Left kidney (tissue), 8 donors: ENCODE results near the gene CLHC1. TPM values are rescaled to one million over a fixed set of nuclear protein-coding genes. Genes with fewer than 3 reads are reported as not detected.
"Not testable (repeated sequence)": the region's sequence is repeated elsewhere in the genome, so short reads cannot be mapped to it uniquely, and the experiment has no call there.

Experiments used
- DNase-seq: peaks from one replicate; pipeline ENCODE4 v3.0.0-alpha.2; 2013
- long read RNA-seq, 8 donors: transcript quantifications; one replicate each; lab custom pipeline, GENCODE V29; 2026
- polyA plus RNA-seq: library from polyadenylated mRNA; unstranded; fragments of 120-200 nt; gene quantifications from one replicate; pipeline ENCODE4 v1.2.1, GENCODE V29; 2013; ENCODE audit not compliant: insufficient read length

Gene CLHC1
- 36.7 TPM for polyA plus RNA-seq
- long read RNA-seq, donor 1 = 0 reads
- long read RNA-seq, donor 2, partial matches to known transcripts = 2,262 of 5,297 reads
- long read RNA-seq, donor 2, other reads (novel, unspliced or antisense) = 3,035 of 5,297 reads
- long read RNA-seq, donor 3, partial matches to known transcripts = 1,722 of 4,137 reads
- long read RNA-seq, donor 3, other reads (novel, unspliced or antisense) = 2,415 of 4,137 reads
- long read RNA-seq, donor 4, partial matches to known transcripts = 1,492 of 2,326 reads
- long read RNA-seq, donor 4, other reads (novel, unspliced or antisense) = 834 of 2,326 reads
- long read RNA-seq, donor 5, partial matches to known transcripts = 4,295 of 9,931 reads
- long read RNA-seq, donor 5, other reads (novel, unspliced or antisense) = 5,635 of 9,931 reads
- long read RNA-seq, donor 6, partial matches to known transcripts = 3,141 of 6,706 reads
- long read RNA-seq, donor 6, other reads (novel, unspliced or antisense) = 3,565 of 6,706 reads
- long read RNA-seq, donor 7, partial matches to known transcripts = 3,950 of 9,326 reads
- long read RNA-seq, donor 7, other reads (novel, unspliced or antisense) = 5,376 of 9,326 reads
- long read RNA-seq, donor 8, partial matches to known transcripts = 1,410 of 3,059 reads
- long read RNA-seq, donor 8, other reads (novel, unspliced or antisense) = 1,649 of 3,059 reads

- peak; percentile 95 for DNase-seq
Observed at GRCh38 chr2:55232084-55232862, at the start of gene CLHC1, which contains the start of gene RPS27A. CLHC1 (minus strand) TSS chr2:55232293; CDS start chr2:55222411, 9,882 bp downstream. RPS27A (plus strand) TSS chr2:55232688; CDS start chr2:55232825, 137 bp downstream.

GRCh38 chr2:55280851-55281546 is 48.9 kb upstream of the CLHC1 start:
- DNase-seq = not testable (repeated sequence)

- not testable (repeated sequence) for DNase-seq
Observed at GRCh38 chr2:55279859-55280424, 47.8 kb upstream of the CLHC1 start.

GRCh38 chr2:55279214-55279835 is 47.2 kb upstream of the CLHC1 start:
- DNase-seq = not testable (repeated sequence)

- no peak for DNase-seq
Observed at GRCh38 chr2:55277310-55277709, 45.2 kb upstream of the CLHC1 start.

- not testable (repeated sequence) for DNase-seq
Observed at GRCh38 chr2:55274346-55274745, 42.3 kb upstream of the CLHC1 start.

- DNase-seq = no peak
Observed at GRCh38 chr2:55269645-55269990, 37.5 kb upstream of the CLHC1 start.

GRCh38 chr2:55268907-55269644 is 37.0 kb upstream of the CLHC1 start, which contains the start of gene MTIF2:
MTIF2 (minus strand) TSS chr2:55269231; CDS start chr2:55263858, 5,373 bp downstream.
- DNase-seq = peak; percentile 92

- no peak for DNase-seq
Observed at GRCh38 chr2:55268288-55268906, 36.3 kb upstream of the CLHC1 start.

GRCh38 chr2:55259586-55259985 is 27.5 kb upstream of the CLHC1 start:
- not testable (repeated sequence) for DNase-seq

- DNase-seq = no peak
Observed at GRCh38 chr2:55252832-55253231, 20.7 kb upstream of the CLHC1 start.

GRCh38 chr2:55247025-55247424 is 14.9 kb upstream of the CLHC1 start:
- no peak for DNase-seq

- DNase-seq = no peak
Observed at GRCh38 chr2:55245411-55245810, 13.3 kb upstream of the CLHC1 start.

- no peak for DNase-seq
Observed at GRCh38 chr2:55242617-55243016, 10.5 kb upstream of the CLHC1 start.

- not testable (repeated sequence) for DNase-seq
Observed at GRCh38 chr2:55241582-55241981, 9.5 kb upstream of the CLHC1 start.

GRCh38 chr2:55239656-55240222 is 7.6 kb upstream of the CLHC1 start:
- no peak for DNase-seq

- no peak for DNase-seq
Observed at GRCh38 chr2:55236992-55237543, 5.0 kb upstream of the CLHC1 start.

- no peak for DNase-seq
Observed at GRCh38 chr2:55235724-55236538, 3.8 kb upstream of the CLHC1 start.
